Kidney epithelial cell (primary cell): Measurements from ENCODE around the gene TNFRSF18. TPM values are rescaled to one million over a fixed set of nuclear protein-coding genes. Genes with fewer than 3 reads are reported as not detected.
"Not testable (repeated sequence)": the region's sequence is repeated elsewhere in the genome, so short reads cannot be mapped to it uniquely, and the experiment has no call there.

Source experiments
- DNase-seq: peaks from one replicate; pipeline ENCODE4 v3.0.0-alpha.2; 2010; ENCODE audit warnings: low read depth
- H3K27me3 ChIP-seq: 2 replicates; pipeline ENCODE4 v1.6.0; 2011; ENCODE audit warnings: low read length; ENCODE audit not compliant: control insufficient read depth, insufficient read depth
- H3K36me3 ChIP-seq: 2 replicates; pipeline ENCODE4 v1.5.1; 2011; ENCODE audit warnings: low read length; ENCODE audit not compliant: control insufficient read depth, insufficient read depth
- H3K4me3 ChIP-seq: 2 replicates; pipeline ENCODE4 v1.5.1; 2011; ENCODE audit warnings: low read depth, mild to moderate bottlenecking, control low read depth, low read length
- total RNA-seq: library from RNA; depleted of rRNA; stranded (reverse); fragments of >200 nt; gene quantifications from 2 replicates; pipeline ENCODE4 v1.2.3, GENCODE V29; 2015
- TF ChIP-seq, protein P1 (sequence below): IDR thresholded peaks from 2 replicates; pipeline ENCODE4 v1.5.1; 2011; ENCODE audit warnings: mild to moderate bottlenecking, moderate library complexity, low read length, control low read depth, inconsistent platforms; ENCODE audit not compliant: insufficient read depth, poor library complexity, severe bottlenecking

Gene TNFRSF18
- total RNA-seq, 1 donor from 2014 or later = 0.67 TPM

DNA sequence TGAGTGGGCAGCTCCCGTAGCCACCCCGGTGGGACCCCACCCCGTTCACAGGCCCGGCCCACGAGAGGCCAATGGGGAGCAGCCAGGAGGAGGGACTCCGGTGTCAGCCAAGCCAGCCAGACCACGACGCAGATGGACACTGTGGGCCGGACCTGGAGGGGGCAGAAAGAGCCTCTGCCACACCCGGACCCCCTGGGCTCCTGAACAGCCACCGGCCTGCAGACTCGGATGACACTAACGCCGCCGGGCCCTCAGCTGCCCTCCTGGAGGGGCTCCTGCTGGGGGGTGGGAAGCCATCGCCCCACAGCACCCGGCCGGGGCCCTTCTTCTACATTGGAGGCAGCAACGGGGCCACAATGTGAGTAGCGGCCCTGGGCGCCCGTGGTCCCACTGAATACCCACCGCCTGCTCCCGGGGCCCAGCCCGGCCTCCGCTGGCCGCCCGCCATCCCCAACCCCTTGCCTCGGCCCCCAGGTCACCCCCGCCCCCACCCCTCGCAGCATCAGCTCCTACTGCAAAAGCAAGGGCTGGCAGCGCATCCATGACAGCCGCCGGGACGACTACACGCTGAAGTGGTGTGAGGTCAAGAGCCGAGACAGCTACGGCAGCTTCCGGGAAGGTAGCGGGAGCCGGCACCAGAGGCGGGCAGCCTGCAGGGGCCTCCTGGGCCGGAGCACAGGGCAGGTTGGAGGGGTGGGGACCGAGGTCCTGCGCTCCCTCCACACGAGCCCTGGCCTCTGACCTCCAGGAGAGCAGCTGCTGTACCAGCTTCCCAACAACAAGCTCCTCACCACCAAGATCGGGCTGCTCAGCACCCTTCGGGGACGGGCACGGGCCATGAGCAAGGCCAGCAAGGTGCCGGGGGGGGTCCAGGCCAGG lies 26.2 kb downstream of the TNFRSF18 start:
- TF ChIP-seq, protein P1, sequence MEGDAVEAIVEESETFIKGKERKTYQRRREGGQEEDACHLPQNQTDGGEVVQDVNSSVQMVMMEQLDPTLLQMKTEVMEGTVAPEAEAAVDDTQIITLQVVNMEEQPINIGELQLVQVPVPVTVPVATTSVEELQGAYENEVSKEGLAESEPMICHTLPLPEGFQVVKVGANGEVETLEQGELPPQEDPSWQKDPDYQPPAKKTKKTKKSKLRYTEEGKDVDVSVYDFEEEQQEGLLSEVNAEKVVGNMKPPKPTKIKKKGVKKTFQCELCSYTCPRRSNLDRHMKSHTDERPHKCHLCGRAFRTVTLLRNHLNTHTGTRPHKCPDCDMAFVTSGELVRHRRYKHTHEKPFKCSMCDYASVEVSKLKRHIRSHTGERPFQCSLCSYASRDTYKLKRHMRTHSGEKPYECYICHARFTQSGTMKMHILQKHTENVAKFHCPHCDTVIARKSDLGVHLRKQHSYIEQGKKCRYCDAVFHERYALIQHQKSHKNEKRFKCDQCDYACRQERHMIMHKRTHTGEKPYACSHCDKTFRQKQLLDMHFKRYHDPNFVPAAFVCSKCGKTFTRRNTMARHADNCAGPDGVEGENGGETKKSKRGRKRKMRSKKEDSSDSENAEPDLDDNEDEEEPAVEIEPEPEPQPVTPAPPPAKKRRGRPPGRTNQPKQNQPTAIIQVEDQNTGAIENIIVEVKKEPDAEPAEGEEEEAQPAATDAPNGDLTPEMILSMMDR = no peak
- no peak overlapping the region for H3K4me3 ChIP-seq
- H3K36me3 ChIP-seq = no peaks in the 10 kb centered on the region
- no peak for DNase-seq
- H3K27me3 ChIP-seq = peaks cover 43% of the 10 kb centered on the region

DNA sequence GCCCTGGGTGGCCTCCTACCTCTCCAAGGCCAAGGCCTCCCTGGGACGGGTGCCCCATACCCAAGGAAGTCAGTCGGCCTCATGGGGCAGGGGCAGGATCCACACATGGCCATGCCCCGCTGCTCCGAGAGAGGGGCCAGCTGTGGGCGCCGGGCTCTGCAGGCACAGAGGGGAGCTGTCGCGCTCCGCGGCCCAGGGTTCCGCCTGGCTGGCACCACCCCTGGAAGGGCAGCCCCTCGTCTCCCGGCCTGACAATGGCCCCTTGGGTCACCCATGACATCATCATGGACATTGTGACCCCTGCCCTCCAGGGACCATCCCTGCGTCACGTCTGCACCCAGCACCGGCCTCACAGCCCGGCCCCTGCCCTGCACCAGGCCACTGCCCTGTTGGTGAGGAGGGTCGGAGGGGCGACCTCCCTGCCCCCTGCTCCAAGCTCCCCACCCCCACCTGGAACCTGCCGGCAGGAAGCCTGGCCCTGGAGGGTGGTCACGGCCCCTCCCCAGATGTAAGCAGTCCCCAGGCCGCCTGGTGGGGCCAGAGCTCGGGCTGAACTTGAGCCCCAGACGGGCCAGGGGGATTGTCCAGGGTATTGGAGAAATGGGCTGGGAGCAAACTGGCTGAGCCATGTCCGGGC lies 26.9 kb downstream of the TNFRSF18 start:
- TF ChIP-seq, protein P1 = no peak
- Histone ChIP-seq H3K27me3 (peaks cover 45% of the 10 kb centered on the region), H3K4me3 (no peak overlapping the region), H3K36me3 (no peaks in the 10 kb centered on the region)
- no peak for DNase-seq

DNA sequence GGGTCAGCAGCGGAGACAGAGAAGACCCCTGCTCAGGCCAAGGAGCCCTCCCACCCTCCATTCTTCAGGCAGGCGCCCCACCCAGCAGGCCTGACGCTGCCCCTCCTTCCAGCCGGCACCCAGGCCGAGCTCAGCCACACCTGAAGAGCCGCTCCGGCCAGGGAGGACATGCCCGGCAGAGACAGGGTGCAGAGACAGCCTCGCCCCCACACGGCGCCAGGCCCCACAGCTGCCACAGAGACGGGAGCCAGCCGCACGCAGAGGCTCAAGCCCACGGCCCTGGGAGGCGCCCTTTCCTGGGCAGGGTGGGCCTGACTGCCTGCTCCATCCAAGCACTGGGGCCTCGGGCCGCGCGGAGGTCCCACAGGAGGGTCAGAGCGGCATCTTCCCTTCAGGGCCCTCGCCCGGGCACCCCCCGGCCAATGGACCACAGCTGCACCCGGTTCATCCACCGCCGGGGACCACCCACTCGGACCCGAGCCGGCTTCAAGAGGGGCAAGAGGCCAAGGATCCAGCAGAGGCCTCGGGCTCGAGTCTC lies 27.5 kb downstream of the TNFRSF18 start:
- Histone ChIP-seq H3K4me3 (no peak overlapping the region), H3K27me3 (peaks cover 51% of the 10 kb centered on the region), H3K36me3 (no peaks in the 10 kb centered on the region)
- DNase-seq = no peak
- TF ChIP-seq, protein P1 = no peak

DNA sequence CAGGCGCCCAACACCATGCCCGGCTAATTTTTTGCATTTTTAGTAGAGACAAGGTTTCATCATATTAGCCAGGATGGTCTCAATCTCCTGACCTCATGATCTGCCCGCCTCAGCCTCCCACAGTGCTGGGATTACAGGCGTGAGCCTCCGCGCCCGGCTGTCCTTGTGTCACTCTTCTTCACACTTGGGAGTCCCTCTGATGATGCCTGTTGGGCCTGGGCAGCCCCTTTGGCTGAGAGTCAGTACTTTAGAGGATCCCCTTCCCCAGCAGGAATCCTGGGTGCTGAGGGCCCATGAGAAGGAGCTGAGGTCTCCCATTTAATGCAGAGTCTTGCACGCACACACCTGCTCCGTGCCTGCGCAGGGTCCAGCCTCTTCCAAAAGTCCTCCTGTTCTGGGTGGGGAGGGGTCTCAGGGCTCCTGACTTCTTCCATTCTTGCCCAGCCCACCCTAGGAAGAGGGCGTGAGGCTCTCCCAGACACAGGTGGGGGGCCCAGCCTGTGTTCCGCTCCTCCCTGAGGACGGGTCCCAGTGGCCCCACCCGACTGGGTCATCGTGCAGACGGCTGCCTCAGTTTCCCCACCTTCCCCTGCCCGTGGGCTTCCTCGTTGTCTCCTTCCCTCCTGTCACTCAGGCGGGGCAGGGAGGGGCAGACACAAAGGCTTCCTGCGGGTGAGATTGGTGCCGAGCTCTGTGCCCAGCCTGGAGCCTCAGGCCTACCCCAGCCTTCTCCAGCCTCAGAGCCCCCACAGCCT lies 28.8 kb downstream of the TNFRSF18 start:
- H3K36me3 ChIP-seq = no peaks in the 10 kb centered on the region
- H3K27me3 ChIP-seq = peaks cover 59% of the 10 kb centered on the region
- no peak for DNase-seq
- TF ChIP-seq, protein P1 = no peak
- H3K4me3 ChIP-seq = no peak overlapping the region

DNA sequence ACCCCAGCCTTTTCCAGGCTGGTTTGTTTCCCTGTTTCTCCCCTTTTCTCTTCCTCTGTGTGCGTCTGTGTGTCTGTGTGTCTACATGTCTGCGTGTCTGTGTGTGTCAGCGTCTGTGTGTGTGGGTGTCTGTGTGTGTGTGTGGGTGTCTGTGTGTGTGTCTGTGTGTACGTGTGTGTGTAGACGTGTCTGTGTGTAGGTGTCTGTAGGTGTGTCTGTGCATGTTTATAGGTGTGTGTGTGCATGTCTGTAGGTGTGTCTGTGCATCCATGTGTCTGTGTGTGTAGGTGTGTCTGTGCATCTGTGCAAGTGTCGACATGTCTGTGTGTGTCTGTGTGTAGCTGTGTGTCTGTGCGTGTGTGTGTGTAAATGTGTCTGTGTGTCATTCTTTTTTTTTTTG lies 29.5 kb downstream of the TNFRSF18 start:
- no peak for DNase-seq
- H3K27me3 ChIP-seq = peaks cover 59% of the 10 kb centered on the region
- no peak overlapping the region for H3K4me3 ChIP-seq
- H3K36me3 ChIP-seq = no peaks in the 10 kb centered on the region
- TF ChIP-seq, protein P1 = no peak

DNA sequence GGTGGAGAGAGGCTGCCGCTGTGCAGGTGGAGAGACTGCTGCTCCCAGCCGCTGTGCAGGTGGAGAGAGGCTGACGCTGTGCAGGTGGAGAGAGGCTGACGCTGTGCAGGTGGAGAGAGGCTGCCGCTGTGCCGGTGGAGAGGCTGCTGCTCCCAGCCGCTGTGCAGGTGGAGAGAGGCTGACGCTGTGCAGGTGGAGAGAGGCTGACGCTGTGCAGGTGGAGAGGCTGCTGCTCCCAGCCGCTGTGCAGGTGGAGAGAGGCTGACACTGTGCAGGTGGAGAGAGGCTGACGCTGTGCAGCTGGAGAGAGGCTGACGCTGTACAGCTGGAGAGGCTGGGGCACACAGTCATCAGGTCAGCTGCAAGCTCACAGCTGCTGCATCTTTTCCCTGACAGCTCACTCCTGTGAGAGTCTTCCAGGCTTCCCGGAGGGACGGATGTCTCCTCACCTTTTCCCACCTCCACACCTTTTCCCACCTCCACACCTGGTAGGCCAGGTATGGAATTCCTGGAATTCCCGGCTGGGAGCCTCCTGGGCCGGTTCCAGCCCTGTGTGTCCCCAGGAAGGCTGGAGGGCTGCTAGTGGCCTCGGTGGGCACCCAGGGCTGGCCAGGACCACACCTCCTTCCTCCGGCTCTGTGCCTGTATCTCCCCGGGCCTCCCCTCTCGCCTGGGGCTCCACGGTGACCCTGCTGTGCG lies 30.2 kb downstream of the TNFRSF18 start:
- not testable (repeated sequence) for H3K36me3 ChIP-seq, DNase-seq, H3K4me3 ChIP-seq
- peaks cover 59% of the 10 kb centered on the region for H3K27me3 ChIP-seq
